CD4-positive, alpha-beta memory T cell (primary cell): ENCODE results near the gene OAS1. TPM values are rescaled to one million over a fixed set of nuclear protein-coding genes. Genes with fewer than 3 reads are reported as not detected.

Source experiments
- CTCF ChIA-PET: fragments of 350-600 bp; sonication (Branson Sonifier 250); formaldehyde crosslinking; loops from one replicate; lab custom pipeline; 2021; ENCODE audit warnings: inconsistent platforms; ENCODE audit not compliant: partially characterized antibody; lab: Charles Lee
- POLR2A ChIA-PET: fragments of 350-600 bp; sonication (Branson Sonifier 250); formaldehyde crosslinking; loops from one replicate; lab custom pipeline; 2021; ENCODE audit not compliant: partially characterized antibody; lab: Charles Lee
- DNase-seq, 5 donors: peaks; one replicate each; pipeline versions ENCODE4 v3.0.0 to v3.0.0-alpha.2; 2020 to 2022; ENCODE audit warnings: mixed read lengths in 1 of 5
- H3K27ac ChIP-seq: one replicate; pipeline ENCODE4 v1.7.0; 2013; ENCODE audit warnings: low read depth, low read length
- H3K27me3 ChIP-seq: 2 replicates; pipeline ENCODE4 v1.7.0; 2013; ENCODE audit warnings: mild to moderate bottlenecking, low read length, moderate library complexity; ENCODE audit not compliant: insufficient read depth
- H3K36me3 ChIP-seq: 2 replicates; pipeline ENCODE4 v1.7.0; 2013; ENCODE audit warnings: mild to moderate bottlenecking, low read length, moderate library complexity; ENCODE audit not compliant: insufficient read depth
- H3K4me1 ChIP-seq: 2 replicates; pipeline ENCODE4 v1.7.0; 2013; ENCODE audit warnings: mild to moderate bottlenecking, low read length, moderate library complexity; ENCODE audit not compliant: insufficient read depth
- H3K4me3 ChIP-seq, 2 donors: one replicate each; pipeline ENCODE4 v1.7.0; 2013; ENCODE audit warnings: low read length in 2 of 2, mild to moderate bottlenecking in 1 of 2
- H3K9me3 ChIP-seq, 2 donors: one replicate each; pipeline ENCODE4 v1.7.0; 2013; ENCODE audit warnings: low read length in 2 of 2, control low read depth in 1 of 2; ENCODE audit not compliant: control insufficient read depth in 1 of 2
- H3K27ac Mint-ChIP-seq, 7 donors: one replicate each; pipeline ENCODE4 v1.8.0; 2020 to 2021; ENCODE audit warnings: mixed read lengths in 7 of 7, mild to moderate bottlenecking in 6 of 7, inconsistent platforms in 3 of 7, moderate library complexity in 3 of 7
- H3K27me3 Mint-ChIP-seq, 2 donors: one replicate each; pipeline ENCODE4 v1.8.0; 2020 to 2021; ENCODE audit warnings: mixed read lengths in 2 of 2
- H3K36me3 Mint-ChIP-seq, 2 donors: one replicate each; pipeline ENCODE4 v1.8.0; 2020 to 2021; ENCODE audit warnings: mixed read lengths in 2 of 2, inconsistent platforms in 1 of 2, mild to moderate bottlenecking in 1 of 2
- H3K4me1 Mint-ChIP-seq, 4 donors: one replicate each; pipeline ENCODE4 v1.8.0; 2020 to 2021; ENCODE audit warnings: mixed read lengths in 4 of 4, mild to moderate bottlenecking in 1 of 4
- H3K4me3 Mint-ChIP-seq, 8 donors: one replicate each; pipeline ENCODE4 v1.8.0; 2020 to 2021; ENCODE audit warnings: mixed read lengths in 8 of 8, mild to moderate bottlenecking in 7 of 8, moderate library complexity in 6 of 8, inconsistent platforms in 3 of 8
- H3K9me3 Mint-ChIP-seq, 8 donors: one replicate each; pipeline ENCODE4 v1.8.0; 2020 to 2021; ENCODE audit warnings: mixed read lengths in 8 of 8, mild to moderate bottlenecking in 5 of 8, inconsistent platforms in 3 of 8, moderate library complexity in 1 of 8
- intact Hi-C: fragments of 100-400 bp; cut with micrococcal nuclease; formaldehyde crosslinking; loops from one replicate; pipeline ENCODE4 v1.15.1; 2023
- polyA plus RNA-seq, 2 donors: library from polyadenylated mRNA; unstranded; fragments of 300-500 nt; fragmentation: Illumina TruSeq; gene quantifications; one replicate each; pipeline ENCODE4 v1.2.3, GENCODE V29; 2021
- total RNA-seq, 2 experiments: library from RNA; stranded (reverse); gene quantifications; one replicate each; pipeline ENCODE4 v1.2.3, GENCODE V29; 2021

OAS1 gene
- total and polyA plus RNA-seq, 4 experiments from 2014 or later, result 8.4 to 49.3 (median 20.6) TPM

DNA sequence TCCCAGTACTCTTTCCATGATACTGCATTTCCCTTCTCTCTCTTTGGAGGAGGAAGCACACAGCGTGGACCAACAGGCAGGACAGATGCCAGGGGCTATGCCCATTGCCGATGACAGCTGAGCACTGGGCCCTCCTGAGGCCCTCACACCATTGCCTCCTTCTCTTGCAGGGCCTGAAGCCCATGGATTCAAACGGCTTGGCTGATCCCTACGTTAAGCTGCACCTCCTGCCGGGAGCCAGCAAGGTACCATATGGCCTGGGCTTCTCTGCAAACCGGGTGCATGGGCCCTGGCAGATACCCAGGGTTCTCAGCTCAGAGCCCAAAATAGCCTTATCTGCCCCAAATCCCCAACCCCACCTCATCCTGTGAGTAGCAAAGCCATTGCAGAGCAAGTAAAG, 25.2 kb upstream of the OAS1 start:
- Mint-ChIP-seq H3K4me1 (no peaks in the 10 kb centered on the region), H3K4me3 (no peak overlapping the region), H3K36me3 (no peaks in the 10 kb centered on the region), H3K27ac (no peak overlapping the region), H3K27me3 (peaks cover 14 to 25% of the 10 kb centered on the region in 2 donors), H3K9me3 (peaks cover 0 to 7% (median 3%) of the 10 kb centered on the region in 8 donors)
- POLR2A ChIA-PET, result no interaction called here
- no peaks in the 10 kb centered on the region for H3K4me1 ChIP-seq
- H3K27me3 ChIP-seq, result peaks cover 8% of the 10 kb centered on the region
- CTCF ChIA-PET, result no interaction called here
- DNase-seq, result no peak
- intact Hi-C loops, result no loop called here
- no peak overlapping the region for H3K27ac ChIP-seq
- no peaks in the 10 kb centered on the region for H3K9me3 ChIP-seq
- H3K4me3 ChIP-seq, result no peak overlapping the region
- H3K36me3 ChIP-seq, result no peaks in the 10 kb centered on the region

DNA sequence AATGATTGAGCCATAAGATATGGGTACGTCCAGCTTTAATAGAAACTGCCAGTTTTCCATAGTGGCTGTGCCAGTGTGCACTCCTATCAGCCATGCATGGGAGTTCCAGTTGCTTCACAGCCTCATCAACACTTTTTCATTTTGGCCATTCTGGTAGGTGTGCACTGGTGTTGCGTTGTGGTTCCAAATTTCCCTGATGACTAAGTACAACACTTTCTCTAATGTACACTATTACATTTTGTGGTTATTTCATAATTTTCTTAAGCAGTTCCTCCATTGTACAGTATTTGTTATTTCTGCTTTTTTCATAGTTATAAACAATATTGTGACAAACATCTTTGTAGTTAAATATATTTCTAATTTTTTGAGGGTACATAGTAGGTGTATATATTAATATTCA, 21.5 kb upstream of the OAS1 start:
- no peak overlapping the region for H3K27ac Mint-ChIP-seq
- intact Hi-C loops, result no loop called here

DNA sequence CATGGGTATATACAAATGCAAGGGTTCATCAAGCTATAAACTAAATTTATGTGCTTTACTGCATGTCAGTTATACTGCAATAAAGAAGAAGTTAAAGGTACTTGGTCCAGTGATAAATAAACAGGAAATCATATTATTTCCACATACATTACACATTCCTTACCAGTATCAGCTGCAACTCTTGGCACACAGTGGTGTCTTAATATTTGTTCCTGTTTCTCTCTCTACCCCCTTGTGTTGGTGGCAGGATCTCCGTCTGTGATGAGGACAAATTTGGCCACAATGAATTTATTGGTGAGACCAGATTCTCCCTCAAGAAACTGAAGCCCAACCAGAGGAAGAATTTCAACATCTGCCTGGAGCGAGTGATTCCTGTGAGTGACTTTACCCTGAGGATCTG, 19.2 kb upstream of the OAS1 start:
- Histone ChIP-seq H3K27ac (no peak overlapping the region), H3K27me3 (no peaks in the 10 kb centered on the region), H3K36me3 (no peaks in the 10 kb centered on the region), H3K4me1 (no peaks in the 10 kb centered on the region), H3K9me3 (no peaks in the 10 kb centered on the region), H3K4me3 (no peak overlapping the region)
- H3K9me3 Mint-ChIP-seq, result peaks cover 0 to 10% (median 6%) of the 10 kb centered on the region in 8 donors
- DNase-seq, result no peak
- H3K27ac Mint-ChIP-seq, result no peak overlapping the region
- ChIA-PET CTCF (no interaction called here), POLR2A (no interaction called here)
- H3K36me3 Mint-ChIP-seq, result no peaks in the 10 kb centered on the region
- intact Hi-C loops, result no loop called here
- no peaks in the 10 kb centered on the region for H3K4me1 Mint-ChIP-seq
- H3K4me3 Mint-ChIP-seq, result no peak overlapping the region
- H3K27me3 Mint-ChIP-seq, result peaks cover 0 to 7% of the 10 kb centered on the region in 2 donors

More for the DNA sequence above, 21.5 kb upstream of the OAS1 start:
- H3K36me3 ChIP-seq, result no peaks in the 10 kb centered on the region
- no peak overlapping the region for H3K4me3 Mint-ChIP-seq
- H3K4me1 Mint-ChIP-seq, result no peaks in the 10 kb centered on the region
- no peaks in the 10 kb centered on the region for H3K9me3 ChIP-seq
- peaks cover 0 to 10% (median 6%) of the 10 kb centered on the region in 8 donors for H3K9me3 Mint-ChIP-seq
- no peaks in the 10 kb centered on the region for H3K4me1 ChIP-seq
- POLR2A ChIA-PET, result no interaction called here
- no peaks in the 10 kb centered on the region for H3K36me3 Mint-ChIP-seq
- no peaks in the 10 kb centered on the region for H3K27me3 ChIP-seq
- peaks cover 4 to 11% of the 10 kb centered on the region in 2 donors for H3K27me3 Mint-ChIP-seq
- H3K27ac ChIP-seq, result no peak overlapping the region
- H3K4me3 ChIP-seq, result no peak overlapping the region
- CTCF ChIA-PET, result interaction anchor here (0.6 kb wide), 1 partner anchor 1919 kb away, joined by 3 read pairs; no protein-coding TSS in a partner anchor
- no peak for DNase-seq

DNA sequence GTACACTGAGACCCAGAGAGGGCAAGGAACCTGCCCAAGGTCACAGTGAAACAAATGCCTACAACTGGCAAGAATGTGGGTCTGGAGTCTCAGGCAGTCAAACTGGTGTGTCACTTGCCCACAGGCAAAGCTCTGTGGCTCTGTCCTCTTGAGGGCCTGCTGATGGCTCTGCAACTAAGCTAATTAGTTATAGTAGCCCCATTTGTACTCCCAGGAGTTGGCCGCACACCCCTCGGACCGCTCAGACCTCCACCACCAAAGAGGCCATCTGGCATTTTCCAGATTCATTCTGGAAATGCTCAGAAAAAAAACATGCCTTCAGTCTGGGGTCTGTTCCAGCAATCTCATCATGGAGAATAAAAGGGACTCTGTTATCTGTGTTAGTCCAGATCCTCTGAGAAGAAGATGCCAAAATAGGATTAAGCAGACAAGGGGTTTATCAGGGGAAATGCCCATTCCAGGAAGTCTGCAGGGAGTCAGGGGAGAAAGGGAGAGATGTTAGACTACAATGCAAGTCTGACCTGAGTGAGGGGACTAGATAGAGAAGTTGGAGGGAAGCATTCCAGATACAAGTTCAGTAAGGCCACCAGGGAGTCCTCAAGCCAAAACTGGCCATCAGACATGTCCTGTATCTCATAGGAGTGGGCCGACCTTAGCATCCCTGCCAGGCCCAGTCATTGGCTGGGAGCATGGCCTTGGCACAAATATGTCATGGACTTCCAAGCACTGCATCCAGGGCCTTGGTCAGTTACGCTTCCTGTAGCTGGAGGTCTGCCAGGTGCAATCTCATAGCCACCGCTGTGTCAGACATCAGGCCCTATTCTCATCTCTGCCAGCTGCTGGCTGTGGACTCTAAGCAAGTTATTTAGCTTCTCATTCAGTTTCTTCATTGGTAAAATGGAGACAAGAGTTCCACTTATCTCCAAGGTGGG, 15.4 kb upstream of the OAS1 start:
- ChIA-PET CTCF (interaction anchor here (0.6 to 2.7 kb wide), 4 partner anchors 8 to 102 kb away, joined by 3 to 7 read pairs (median 6); partner anchors contain the start of gene OAS1), POLR2A (no interaction called here)
- no peak overlapping the region for H3K4me3 ChIP-seq
- H3K9me3 Mint-ChIP-seq, result peaks cover 0 to 5% (median 2%) of the 10 kb centered on the region in 8 donors
- H3K4me3 Mint-ChIP-seq, result no peak overlapping the region
- H3K36me3 ChIP-seq, result no peaks in the 10 kb centered on the region
- H3K27ac ChIP-seq, result no peak overlapping the region
- no peaks in the 10 kb centered on the region for H3K36me3 Mint-ChIP-seq
- peaks cover 0 to 4% of the 10 kb centered on the region in 2 donors for H3K27me3 Mint-ChIP-seq
- intact Hi-C loops, result no loop called here
- peak overlapping the region in 1 of 7 donors; percentile 55 for H3K27ac Mint-ChIP-seq
- H3K27me3 ChIP-seq, result no peaks in the 10 kb centered on the region
- H3K9me3 ChIP-seq, result no peaks in the 10 kb centered on the region
- no peaks in the 10 kb centered on the region for H3K4me1 Mint-ChIP-seq
- DNase-seq, result no peak
- H3K4me1 ChIP-seq, result no peaks in the 10 kb centered on the region

DNA sequence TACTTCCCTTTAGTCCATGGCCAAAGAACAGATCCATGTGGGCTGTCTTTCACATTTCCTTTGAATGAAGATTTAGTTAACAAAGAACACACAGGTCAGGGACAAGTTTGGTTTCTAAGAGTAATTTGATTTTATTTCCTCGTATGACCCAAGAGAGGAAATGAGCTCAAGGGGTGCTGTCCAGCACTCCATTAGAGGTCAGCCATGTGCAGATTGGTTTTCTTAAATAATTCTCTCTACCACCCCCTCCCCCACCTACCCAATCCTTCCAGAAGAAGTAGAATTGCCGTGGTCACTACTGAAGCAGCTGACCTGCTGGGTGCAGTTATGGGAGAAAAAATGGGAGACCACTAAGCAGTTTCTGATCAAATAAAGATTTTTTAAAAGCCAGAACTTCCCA, 13.9 kb upstream of the OAS1 start:
- H3K27me3 ChIP-seq, result no peaks in the 10 kb centered on the region
- no peak for DNase-seq
- H3K27ac ChIP-seq, result no peak overlapping the region
- peaks cover 0 to 8% of the 10 kb centered on the region in 2 donors for H3K27me3 Mint-ChIP-seq
- H3K4me3 ChIP-seq, result no peak overlapping the region
- intact Hi-C loops, result no loop called here
- H3K36me3 ChIP-seq, result no peaks in the 10 kb centered on the region
- H3K9me3 ChIP-seq, result no peaks in the 10 kb centered on the region
- ChIA-PET POLR2A (no interaction called here), CTCF (interaction anchor here (2.7 kb wide), 1 partner anchor 14 kb away, joined by 7 read pairs; the partner anchor contains the start of gene OAS1)
- no peaks in the 10 kb centered on the region for H3K4me1 ChIP-seq
- H3K27ac Mint-ChIP-seq, result no peak overlapping the region
- no peaks in the 10 kb centered on the region for H3K9me3 Mint-ChIP-seq
- H3K4me3 Mint-ChIP-seq, result no peak overlapping the region
- no peaks in the 10 kb centered on the region for H3K4me1 Mint-ChIP-seq
- H3K36me3 Mint-ChIP-seq, result no peaks in the 10 kb centered on the region

DNA sequence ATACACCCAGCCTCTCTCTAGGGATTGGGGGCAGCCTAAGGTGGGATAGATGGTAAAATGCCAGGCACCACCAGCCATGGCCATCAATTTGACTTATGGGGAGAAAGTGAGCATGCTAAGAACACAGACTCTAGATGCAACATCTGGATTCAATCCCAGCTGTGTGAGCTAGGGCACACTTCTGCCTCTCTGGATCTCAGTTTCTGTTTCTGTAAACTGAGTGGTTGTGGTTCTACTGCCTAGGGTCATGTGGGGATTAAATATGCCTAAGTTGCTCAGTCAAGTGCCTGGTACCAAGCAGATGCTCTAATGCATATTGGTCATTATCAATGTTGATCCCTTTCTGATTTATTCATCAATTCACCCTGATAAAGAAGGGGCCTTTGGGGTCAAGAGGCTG, 12.6 kb upstream of the OAS1 start:
- Histone ChIP-seq H3K36me3 (no peaks in the 10 kb centered on the region), H3K27me3 (no peaks in the 10 kb centered on the region), H3K4me3 (no peak overlapping the region), H3K27ac (no peak overlapping the region), H3K9me3 (no peaks in the 10 kb centered on the region), H3K4me1 (no peaks in the 10 kb centered on the region)
- CTCF ChIA-PET, result no interaction called here
- POLR2A ChIA-PET, result no interaction called here
- H3K27ac Mint-ChIP-seq, result no peak overlapping the region
- intact Hi-C loops, result no loop called here
- H3K9me3 Mint-ChIP-seq, result no peaks in the 10 kb centered on the region
- H3K4me1 Mint-ChIP-seq, result no peaks in the 10 kb centered on the region
- H3K27me3 Mint-ChIP-seq, result peaks cover 0 to 9% of the 10 kb centered on the region in 2 donors
- DNase-seq, result no peak
- H3K4me3 Mint-ChIP-seq, result no peak overlapping the region
- H3K36me3 Mint-ChIP-seq, result no peaks in the 10 kb centered on the region

DNA sequence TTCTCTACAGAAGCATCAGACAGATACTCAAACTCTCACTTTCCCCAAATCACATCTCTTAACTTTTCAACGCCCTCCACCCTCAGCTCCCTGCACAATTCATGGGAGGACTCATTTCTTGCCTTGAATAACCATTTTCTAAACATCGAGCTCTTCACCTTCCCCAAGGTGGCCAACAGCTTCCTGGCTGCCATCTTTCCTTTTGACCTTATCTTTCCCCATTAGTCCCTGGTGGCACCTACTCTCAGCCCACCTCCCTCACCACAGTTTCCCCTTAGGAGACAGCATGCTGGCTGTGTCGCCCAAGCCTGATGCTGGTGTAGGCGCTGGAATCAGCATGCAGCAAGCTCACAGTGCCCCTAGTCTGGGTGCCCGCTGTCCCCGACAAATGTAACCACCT, 8.4 kb upstream of the OAS1 start:
- no peak for DNase-seq
- CTCF ChIA-PET, result interaction anchor here (1.0 to 5.2 kb wide), 4 partner anchors 109 to 151 kb away, joined by 3 to 72 read pairs (median 4); no protein-coding TSS in a partner anchor
- POLR2A ChIA-PET, result interaction anchor here (0.7 kb wide), 1 partner anchor 160 kb away, joined by 3 read pairs; no protein-coding TSS in a partner anchor
- H3K4me1 ChIP-seq, result peaks cover 15% of the 10 kb centered on the region
- Mint-ChIP-seq H3K27ac (no peak overlapping the region), H3K36me3 (no peaks in the 10 kb centered on the region), H3K4me1 (peaks cover 9 to 22% (median 13%) of the 10 kb centered on the region in 4 donors), H3K9me3 (no peaks in the 10 kb centered on the region), H3K27me3 (peaks cover 0 to 7% of the 10 kb centered on the region in 2 donors), H3K4me3 (no peak overlapping the region)
- H3K27me3 ChIP-seq, result no peaks in the 10 kb centered on the region
- H3K4me3 ChIP-seq, result no peak overlapping the region
- H3K27ac ChIP-seq, result no peak overlapping the region
- no peaks in the 10 kb centered on the region for H3K36me3 ChIP-seq
- no peaks in the 10 kb centered on the region for H3K9me3 ChIP-seq
- intact Hi-C loops, result no loop called here
